ENCODE results near the gene ABHD6.
"Not testable (repeated sequence)": the region's sequence is repeated elsewhere in the genome, so short reads cannot be mapped to it uniquely, and the experiment has no call there.

ABHD6 gene

GRCh38 chr3:58200121-58200709, 37.4 kb upstream of the ABHD6 start:
- no peak for DNase-seq (ENCODE audit: low read depth)
- TF ChIP-seq CTCF (conservative IDR thresholded peaks at IDR 0.05; ENCODE audit: low read depth, low read length) = no peak
- no peak overlapping the region for H3K4me3 ChIP-seq (ENCODE audit: low read length)

- H3K4me3 ChIP-seq (ENCODE audit: low read length) = no peak overlapping the region
- TF ChIP-seq CTCF (conservative IDR thresholded peaks at IDR 0.05; ENCODE audit: low read depth, low read length) = no peak
- DNase-seq (ENCODE audit: low read depth) = no peak
Observed at GRCh38 chr3:58200846-58201355, 36.7 kb upstream of the ABHD6 start.

- DNase-seq (ENCODE audit: low read depth); H3K4me3 ChIP-seq (ENCODE audit: low read length): not testable (repeated sequence)
Observed at GRCh38 chr3:58201451-58201850, 36.1 kb upstream of the ABHD6 start.

GRCh38 chr3:58202917-58203360, 34.7 kb upstream of the ABHD6 start:
- no peak for TF ChIP-seq CTCF (conservative IDR thresholded peaks at IDR 0.05; ENCODE audit: low read depth, low read length)
- H3K4me3 ChIP-seq (ENCODE audit: low read length) = no peak overlapping the region
- DNase-seq (ENCODE audit: low read depth) = no peak

- TF ChIP-seq CTCF (conservative IDR thresholded peaks at IDR 0.05; ENCODE audit: low read depth, low read length) = no peak
Observed at GRCh38 chr3:58203541-58203940, 34.1 kb upstream of the ABHD6 start.

GRCh38 chr3:58204720-58205119, 32.9 kb upstream of the ABHD6 start:
- no peak for TF ChIP-seq CTCF (conservative IDR thresholded peaks at IDR 0.05; ENCODE audit: low read depth, low read length)
- DNase-seq (ENCODE audit: low read depth) = no peak
- H3K4me3 ChIP-seq (ENCODE audit: low read length) = no peak overlapping the region

More at GRCh38 chr3:58203541-58203940, 34.1 kb upstream of the ABHD6 start:
- no peak for DNase-seq (ENCODE audit: low read depth)
- H3K4me3 ChIP-seq (ENCODE audit: low read length) = no peak overlapping the region

GRCh38 chr3:58205981-58206380, 31.6 kb upstream of the ABHD6 start:
- no peak for TF ChIP-seq CTCF (conservative IDR thresholded peaks at IDR 0.05; ENCODE audit: low read depth, low read length)
- no peak for DNase-seq (ENCODE audit: low read depth)
- H3K4me3 ChIP-seq (ENCODE audit: low read length) = no peak overlapping the region
